Anterior cingulate cortex (tissue), 58 donors: ENCODE results near the gene HOXA11.

Experiments used
- DNase-seq, 58 donors: peaks; one replicate each; lab custom pipeline; 2025; lab: John Stamatoyannopoulos, UW

HOXA11 gene

DNA sequence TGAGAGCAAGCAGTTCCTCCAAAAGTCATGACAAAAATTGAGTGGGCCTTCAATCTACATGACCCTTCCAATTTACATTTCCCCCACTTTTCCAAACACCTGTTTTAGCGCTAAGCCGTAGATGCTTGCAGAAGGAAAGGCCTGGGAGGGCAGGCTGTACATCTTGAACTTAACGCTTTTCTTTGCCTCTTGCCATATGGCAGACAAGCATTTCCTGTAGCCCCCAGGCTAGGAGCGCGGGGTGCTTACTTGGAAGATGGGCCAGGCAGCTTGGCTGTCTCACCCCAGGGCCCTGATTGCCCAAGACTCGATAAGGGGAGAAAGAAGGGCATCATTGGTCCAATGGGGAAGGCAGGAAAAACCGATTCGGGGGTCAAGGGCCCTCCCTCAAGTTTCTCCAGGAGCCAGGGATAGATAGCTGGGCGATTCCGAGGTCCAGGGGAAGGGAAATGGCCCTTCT lies 12.7 kb downstream of the HOXA11 start:
- DNase-seq = no peak

DNA sequence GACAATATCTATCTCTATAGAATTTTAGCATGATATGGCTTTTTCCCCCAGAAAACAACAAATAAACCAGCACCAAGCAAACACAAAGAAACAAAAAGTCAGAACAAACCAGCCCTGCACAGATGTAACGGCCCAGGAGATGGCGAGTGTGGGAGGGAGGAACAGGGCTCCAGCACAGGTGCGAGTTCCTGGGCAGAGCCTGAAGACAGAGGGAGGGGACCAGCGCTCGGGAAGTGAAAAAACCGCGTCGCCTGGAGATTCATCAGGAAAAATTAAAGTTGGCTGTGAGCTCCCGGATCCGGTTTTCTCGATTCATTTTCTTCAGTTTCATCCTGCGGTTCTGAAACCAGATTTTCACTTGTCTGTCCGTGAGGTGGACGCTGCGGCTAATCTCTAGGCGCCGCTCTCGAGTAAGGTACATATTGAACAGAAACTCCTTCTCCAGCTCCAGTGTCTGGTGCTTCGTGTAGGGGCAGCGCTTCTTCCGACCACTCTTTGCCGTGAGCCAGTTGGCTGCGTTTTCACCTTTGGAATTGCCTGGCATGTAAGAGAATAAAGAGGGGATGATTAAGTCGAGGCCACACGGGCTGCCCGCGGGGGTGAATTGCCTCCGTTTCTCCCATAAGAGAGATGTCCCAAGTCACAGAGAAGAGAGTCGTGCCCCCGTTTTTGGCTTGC lies 13.3 kb downstream of the HOXA11 start:
- no peak for DNase-seq

DNA sequence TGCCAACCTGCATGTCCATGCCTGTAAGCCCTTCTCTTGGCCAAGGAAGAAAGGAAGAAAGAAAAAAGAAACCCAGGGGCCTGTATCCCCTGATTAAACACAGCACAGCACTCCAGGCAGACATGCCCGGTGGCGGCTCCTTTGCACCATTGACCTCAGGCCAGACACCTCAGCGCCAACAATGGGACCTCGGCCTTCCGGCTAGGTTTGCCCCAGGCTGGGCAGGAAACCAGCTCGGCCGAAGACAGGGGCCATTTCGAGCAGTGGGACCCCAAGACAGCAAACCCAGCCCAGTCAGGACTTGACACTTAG lies 13.8 kb downstream of the HOXA11 start:
- no peak for DNase-seq

DNA sequence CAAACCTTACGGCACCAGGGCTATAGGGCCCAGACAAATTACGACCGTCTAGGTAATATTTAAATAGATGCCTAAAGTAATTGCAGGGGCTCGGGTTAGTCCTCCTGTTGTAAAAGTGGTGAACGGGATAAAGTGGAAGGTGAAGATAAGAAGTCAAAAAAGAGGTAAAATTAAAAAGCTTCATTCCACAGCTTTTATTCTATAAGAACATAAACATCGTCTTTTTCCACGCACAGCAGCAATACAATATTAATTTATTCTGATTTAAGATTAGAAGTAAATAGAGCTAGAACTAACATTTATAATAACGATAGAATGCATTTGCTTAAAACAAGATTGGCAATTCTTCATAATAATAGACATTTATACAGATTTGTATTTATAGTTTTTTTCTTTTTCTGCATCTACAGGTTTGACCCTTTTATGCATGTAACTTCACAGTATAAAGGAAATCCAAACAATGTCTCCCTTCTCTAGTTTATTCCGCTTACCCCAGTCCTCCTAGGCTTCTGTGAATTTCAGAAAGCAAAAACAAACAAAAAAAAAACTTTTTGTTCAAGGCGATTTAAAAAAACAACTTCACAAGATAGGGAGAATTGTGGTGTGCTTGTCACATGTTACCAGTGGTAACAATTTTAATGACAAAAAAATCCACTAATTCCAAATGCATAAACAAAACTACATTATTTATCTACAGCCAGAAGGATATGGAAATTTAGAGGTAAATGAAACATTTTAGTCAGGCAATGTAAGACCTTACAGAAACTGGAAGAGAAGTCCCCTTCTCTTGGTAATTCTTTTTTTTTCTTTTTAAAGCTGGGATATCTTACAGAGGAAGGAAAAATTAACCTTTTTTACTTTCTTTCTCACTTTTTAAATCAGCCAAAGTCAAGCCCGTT lies 14.4 kb downstream of the HOXA11 start:
- no peak for DNase-seq

DNA sequence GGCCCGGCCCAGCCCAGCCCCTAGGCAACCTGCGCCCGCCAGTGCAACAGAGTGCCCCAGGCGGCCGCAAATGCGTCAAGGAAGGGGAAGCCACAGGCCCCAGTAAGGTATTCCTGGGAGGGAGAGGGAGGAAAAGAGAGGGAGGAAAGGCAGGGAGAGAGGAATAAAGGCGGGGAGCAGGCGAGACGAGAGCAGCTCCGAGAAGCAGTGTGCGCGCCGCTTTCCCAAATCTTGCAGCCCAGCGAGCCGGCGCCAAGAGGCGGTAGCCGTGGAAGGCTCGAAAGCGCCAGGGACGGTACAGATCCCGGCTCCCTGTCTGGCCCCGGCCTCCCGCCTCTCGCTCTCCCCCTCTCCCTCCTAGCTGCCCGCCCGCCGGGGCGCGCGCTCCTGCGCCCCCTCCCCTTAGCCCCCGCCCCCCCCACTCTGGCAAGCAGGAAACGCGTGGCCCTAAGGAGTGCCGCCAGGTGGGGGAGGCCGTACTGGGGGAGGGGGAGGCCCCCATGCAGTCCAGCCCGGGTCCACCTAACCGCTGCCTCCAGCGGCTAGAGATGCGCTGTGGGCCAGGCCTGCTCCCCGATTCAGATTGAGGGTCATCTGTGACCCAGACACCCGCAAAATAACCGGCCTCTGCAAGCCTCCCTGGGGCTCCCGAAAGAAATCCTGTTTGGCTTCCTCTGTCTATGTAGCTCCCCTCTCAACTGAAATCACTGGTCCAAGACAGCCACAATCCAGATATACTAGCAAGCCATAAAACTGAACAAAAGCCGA lies 15.2 kb downstream of the HOXA11 start:
- no peak for DNase-seq

DNA sequence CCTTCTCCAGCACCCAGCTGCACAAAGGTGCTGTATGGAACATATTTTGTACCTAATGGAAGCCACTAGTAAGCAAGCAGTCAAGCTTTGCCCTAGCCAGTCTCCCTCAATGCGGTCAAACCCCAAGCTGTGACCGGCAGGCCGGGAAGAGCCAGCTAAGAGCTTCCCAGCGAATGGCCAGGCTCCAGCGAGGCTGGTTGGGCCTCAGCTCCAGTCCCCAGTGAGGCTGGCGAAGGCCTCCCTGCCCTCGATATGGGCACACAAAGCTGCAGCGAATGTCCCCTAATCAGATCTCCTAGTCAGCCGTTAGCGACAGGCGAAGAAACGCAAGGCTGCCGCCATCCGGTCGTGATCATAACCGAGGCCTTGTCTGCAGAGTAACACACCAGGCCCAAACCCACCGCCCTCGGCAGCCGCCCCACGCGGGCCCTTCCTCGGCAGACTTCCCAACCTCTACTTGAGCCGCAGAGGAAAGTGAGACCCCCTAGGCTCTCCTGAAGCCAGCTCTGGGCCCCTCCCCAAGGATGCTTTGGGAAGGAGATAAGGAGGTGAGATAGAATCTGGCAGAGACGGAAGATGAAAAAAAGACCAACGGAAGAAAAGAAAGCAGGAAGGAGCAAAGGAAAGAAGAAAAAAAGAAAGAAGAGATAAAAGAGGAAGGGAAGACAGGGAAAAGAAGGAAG lies 16.6 kb downstream of the HOXA11 start:
- DNase-seq = no peak

DNA sequence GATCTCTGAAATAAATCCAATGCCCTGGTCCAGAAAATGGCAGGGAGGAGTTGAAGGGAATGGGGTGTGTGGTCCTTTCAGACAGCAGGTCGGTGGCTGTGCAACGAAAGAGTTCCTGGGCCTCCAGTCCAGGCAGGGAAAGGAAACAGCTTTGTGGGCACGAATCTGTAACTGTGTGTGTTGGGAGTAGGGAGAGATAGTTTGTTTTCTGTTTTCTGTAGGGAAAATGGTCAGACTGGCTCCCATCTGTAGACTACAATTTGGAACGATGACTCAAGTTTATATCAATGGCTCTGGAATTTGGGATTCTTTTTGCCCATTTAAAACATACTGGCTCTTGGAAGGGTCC lies 17.1 kb downstream of the HOXA11 start:
- DNase-seq = no peak

DNA sequence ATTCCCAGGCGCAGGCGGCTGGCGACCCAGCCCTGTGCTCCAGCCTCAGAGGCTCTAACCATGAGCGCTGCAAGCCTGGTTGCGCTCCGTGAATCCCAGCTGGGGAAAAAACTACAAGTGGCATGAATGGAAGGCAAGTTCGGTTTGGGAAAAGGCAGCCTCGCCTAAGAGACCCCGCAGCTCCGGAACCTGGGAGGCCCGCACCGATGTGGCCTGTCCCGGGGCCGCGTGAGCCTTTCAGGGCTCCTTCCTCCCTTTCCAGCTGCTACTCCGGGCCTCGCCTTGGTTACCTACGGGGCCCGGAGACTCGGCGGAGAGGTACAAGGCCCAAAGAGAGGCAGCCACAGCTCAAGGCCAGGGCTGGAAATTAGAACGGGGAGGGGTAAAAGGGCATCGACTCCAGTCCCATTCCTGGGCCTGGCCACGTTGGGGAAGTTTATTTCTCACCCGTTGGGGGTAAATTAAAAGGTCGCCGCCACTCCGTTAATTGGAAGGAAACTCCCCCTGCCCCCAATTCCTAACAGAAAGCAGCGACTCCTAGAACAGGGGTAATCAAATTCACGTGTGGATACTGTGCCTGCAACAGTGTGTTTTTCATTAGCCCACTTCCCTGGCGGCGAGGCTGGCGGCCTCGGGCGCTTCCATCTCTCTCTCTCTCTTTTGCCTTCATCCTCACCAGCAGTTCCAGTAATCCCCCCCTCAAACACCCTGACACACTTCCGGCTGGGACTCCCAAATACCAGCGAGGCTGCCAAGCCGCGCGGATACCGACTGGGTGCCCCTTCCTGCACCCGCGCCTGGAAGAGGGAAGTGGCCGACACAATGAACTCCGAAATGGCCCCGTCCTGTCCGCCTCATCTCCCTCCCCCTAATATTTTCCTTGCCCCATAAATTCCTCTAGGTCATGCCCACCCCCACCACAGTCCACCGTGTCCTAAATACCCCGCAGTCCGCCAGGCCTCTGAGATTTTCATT lies 18.2 kb downstream of the HOXA11 start:
- no peak for DNase-seq

DNA sequence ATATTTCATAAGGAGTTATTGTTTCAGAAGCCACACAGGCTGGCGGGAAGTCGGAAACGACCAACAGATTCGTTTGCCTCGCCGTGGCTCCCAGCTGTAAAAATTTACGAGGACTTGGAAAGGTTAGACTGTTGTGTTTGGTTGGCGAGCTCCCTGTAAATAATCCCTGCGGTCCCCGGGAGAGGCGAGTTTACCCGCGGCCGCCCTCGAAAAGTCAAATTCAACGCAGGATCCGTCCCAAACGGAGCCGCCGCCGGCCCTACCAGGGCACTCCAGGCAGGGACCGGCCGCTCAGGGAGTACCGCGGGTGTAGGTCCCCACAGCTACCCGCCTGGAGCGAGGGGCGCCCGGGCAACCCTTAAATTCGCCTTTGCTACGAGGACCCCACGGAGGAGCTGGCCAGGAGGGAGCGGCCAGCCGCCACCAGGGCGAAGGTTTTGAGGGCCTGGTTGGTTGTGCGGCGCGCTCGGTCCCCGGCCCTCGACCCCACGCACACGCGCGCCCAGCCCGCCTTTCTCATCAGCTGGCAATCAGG lies 19.0 kb downstream of the HOXA11 start:
- DNase-seq = no peak

DNA sequence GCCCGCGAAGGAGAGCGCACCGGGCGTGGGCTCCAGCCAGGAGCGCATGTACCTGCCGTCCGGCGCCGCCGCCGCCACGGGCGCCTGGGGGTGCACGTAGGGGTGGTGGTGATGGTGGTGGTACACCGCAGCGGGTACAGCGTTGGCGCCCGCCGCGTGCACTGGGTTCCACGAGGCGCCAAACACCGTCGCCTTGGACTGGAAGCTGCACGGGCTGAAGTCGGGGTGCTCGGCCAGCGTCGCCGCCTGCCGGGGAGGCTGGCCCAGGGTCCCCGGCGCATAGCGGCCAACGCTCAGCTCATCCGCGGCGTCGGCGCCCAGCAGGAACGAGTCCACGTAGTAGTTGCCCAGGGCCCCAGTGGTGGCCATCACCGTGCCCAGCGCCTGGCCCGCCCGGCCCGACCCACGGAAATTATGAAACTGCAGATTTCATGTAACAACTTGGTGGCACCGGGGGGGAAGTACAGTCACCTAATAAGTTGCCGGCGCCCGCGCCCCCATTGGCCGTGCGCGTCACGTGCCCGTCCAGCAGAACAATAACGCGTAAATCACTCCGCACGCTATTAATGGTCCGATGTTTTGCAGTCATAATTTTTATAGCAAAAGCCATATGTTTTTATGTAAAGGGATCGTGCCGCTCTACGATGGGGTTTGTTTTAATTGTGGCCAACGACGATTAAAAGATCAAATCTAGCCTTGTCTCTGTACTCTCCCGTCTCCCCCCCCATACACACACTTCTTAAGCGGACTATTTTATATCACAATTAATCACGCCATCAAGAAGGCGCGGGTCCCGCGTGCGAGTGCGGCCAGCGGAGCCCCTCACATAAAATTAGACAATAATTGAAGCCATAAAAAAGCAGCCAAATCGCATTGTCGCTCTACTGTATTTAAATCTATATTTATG lies 19.7 kb downstream of the HOXA11 start, which contains the start of gene HOXA9:
HOXA9 (minus strand) TSS at position 449 of the 907 bp plus-strand sequence; CDS start at position 369, 80 bp downstream.
- no peak for DNase-seq

DNA sequence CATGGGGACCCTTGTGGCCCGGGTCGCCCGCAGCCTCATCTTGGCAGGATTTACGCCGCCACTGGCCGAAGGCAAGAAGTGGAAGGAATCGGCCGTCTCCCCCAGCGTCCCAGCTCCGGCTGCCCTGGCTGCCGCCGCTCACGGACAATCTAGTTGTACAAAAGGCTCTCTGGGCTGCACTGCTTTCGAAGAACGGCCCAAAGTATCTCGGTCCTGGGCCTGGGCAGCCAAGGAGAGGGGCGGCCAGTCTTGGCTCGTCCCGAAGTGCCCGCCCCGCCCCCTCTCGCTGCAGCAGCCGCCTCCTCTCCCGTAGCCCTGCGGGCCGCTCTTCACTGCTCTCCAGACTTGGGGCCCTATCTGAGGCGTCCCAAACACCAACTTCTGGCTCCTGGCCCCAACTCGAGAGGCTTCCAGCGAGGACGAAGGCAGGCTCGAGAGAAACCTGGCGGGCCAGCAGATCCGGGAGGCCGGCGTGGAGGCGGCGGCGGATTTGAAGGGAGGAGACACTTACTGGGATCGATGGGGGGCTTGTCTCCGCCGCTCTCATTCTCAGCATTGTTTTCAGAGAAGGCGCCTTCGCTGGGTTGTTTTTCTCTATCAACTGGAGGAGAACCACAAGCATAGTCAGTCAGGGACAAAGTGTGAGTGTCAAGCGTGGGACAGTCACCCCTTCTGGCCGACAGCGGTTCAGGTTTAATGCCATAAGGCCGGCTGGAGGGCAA lies 20.5 kb downstream of the HOXA11 start:
- no peak for DNase-seq

DNA sequence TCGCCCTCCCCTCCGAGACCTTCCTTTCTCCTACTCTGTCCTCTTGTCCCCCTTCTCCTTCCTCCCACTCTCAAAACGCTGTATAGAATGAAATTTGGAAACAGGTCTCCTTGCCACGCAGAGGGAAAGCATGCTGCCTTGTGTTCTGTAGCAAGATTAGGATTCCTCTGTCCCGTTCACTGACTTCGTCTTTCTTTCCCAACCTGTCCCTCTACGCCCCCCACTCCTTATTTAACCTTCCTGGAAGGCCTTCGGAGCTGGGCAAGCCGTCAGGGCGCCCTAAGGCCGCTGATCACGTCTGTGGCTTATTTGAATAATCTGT lies 21.0 kb downstream of the HOXA11 start:
- no peak for DNase-seq

DNA sequence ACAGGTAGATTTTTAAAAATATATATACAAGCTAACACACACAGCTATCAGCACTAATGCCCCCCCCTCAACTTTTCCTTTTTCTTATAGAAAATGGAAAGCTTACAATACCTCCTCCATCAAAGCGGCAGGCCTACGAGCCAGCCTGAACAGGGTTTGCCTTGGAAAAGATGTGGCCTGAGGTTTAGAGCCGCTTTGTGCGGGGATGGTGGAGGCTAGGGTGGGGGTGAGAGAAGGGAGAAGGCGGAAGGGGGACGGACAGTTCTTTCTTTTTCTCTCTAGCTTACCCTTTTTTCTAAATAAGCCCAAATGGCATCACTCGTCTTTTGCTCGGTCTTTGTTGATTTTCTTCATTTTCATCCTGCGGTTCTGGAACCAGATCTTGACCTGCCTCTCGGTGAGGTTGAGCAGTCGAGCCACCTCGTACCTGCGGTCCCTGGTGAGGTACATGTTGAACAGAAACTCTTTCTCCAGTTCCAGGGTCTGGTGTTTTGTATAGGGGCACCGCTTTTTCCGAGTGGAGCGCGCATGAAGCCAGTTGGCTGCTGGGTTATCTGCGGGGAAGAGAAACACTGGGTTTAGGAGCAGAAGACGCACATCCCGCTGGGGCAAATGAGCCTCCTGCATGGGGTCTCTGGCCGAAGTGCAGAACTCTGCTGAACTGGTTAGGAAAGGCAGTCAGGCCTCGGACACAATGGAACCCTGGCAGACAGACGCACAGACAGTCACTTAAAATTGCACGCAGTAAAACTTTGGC lies 21.6 kb downstream of the HOXA11 start:
- no peak for DNase-seq

DNA sequence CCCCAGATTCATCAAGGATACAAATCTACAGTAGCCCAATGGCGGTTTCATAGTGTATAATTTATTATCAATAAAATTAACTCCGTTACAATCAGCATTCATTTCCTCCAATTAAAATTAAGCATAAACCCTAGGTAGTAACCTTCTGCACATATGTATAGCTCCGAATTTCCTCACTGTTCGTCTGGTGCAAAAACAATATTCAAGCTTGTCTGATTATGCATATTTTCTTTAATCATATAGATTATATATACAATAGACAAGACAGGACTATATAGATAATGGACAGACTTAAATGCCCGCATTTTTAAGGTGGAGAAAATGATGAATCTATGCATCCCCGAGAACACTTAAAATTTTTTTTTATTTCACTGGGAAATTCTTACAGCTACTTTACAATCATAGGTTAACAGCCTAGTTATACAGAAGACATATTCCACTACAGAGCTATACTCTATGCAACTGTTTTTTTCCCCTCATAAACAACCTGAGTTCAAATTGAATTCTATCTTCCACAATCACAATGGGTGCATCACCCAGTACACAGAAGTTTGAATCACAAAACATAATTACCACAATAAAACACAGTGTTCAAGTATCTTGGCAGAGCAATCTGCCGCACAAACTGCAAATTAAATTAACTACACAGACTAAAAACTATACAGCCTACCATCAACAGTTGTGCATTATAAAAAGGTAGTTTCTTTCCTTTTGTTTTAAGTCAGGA lies 22.3 kb downstream of the HOXA11 start:
- no peak for DNase-seq

DNA sequence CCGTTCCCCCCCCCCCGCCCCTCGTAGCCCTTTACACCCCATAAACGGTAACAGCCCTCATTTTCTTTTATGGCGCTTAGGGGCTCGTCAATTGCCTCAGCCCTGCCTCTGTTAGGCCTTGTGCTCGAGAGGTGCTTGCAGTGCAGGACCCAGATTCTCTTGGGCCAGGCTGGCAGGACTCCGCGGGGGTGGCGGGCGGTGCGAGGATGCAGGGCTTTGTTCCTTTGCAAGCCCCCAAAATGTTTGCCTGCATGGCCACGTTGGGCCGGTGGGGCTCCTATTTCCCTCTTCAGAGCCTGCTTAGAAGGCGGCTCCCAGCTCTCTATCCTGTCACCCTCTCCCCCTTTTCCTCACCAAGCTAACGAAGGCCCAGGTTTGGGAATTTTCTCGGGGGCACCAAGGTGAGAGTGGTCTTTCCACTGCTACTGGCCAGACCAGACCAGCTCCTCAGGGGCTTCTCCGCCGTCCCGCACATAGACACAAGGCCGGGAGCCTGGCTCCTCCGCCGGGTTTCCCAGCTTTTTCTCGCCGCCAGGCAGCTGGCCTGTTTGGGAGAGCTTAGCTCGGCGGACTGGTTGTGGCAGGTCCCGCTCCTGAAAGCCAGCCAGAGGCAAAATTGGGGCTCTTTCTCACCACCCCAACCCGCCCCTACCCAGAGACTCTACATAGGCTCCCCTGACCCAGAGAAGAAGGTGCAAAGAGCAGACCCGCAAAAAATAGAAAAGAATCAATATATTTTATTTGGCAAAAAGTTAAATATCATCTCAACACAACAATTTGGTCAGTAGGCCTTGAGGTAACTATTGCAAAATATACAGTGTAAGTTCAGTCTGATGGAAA lies 23.1 kb downstream of the HOXA11 start:
- DNase-seq = no peak
